PFSK-1 (cell line): Measurements from ENCODE around the gene B3GAT1.

Source experiments
- FOXP2 ChIP-seq: optimal IDR thresholded peaks from 2 replicates; pipeline ENCODE3; 2011; ENCODE audit warnings: borderline replicate concordance, control low read depth, inconsistent platforms; ENCODE audit not compliant: insufficient read depth; ENCODE audit errors: extremely low read length, extremely low read depth
- POLR2AphosphoS5 ChIP-seq: IDR thresholded peaks from 2 replicates; pipeline ENCODE4 v1.6.1; 2012; ENCODE audit warnings: low read depth, mild to moderate bottlenecking, control low read depth, low read length, moderate library complexity
- SIN3A ChIP-seq: IDR thresholded peaks from 2 replicates; pipeline ENCODE4 v1.6.1; 2012; ENCODE audit warnings: mild to moderate bottlenecking, low read length, moderate library complexity, borderline replicate concordance; ENCODE audit not compliant: insufficient read depth
- TAF1 ChIP-seq: IDR thresholded peaks from 2 replicates; pipeline ENCODE4 v1.6.1; 2012; ENCODE audit warnings: low read length, control low read depth, borderline replicate concordance; ENCODE audit not compliant: insufficient read depth
- TF ChIP-seq, protein P1 (sequence below), 2 experiments: IDR thresholded peaks; 2 replicates each; pipeline versions ENCODE4 v1.6.1 to v1.8.0; 2011 to 2012; ENCODE audit warnings: low read depth in 2 of 2, low read length in 2 of 2, control low read depth in 1 of 2, inconsistent platforms in 1 of 2, mild to moderate bottlenecking in 1 of 2, moderate library complexity in 1 of 2; ENCODE audit not compliant: insufficient read depth in 1 of 2

DNA sequence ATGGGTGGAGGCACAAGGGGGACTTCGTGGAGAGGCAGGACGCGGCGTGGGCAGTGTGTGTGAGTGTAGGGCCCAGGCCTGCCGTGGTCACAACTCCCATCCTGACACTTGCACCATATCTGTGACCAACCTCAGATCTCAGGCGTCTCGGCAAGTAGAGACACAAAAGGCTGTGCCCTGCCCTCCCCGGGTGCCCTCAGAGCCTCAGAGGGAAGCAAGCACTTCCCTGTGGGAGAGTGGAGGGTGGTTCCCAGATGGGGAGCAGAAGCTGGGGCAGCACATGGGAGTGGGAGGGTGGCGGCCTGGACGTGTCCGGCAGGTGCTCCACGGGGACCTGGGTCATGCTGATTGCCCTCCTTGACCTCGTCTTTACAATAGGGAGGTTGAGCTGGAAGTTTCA, 20.4 kb downstream of the B3GAT1 start:
- no peak for TF ChIP-seq POLR2AphosphoS5
- no peak for TF ChIP-seq TAF1
- TF ChIP-seq, protein P1, sequence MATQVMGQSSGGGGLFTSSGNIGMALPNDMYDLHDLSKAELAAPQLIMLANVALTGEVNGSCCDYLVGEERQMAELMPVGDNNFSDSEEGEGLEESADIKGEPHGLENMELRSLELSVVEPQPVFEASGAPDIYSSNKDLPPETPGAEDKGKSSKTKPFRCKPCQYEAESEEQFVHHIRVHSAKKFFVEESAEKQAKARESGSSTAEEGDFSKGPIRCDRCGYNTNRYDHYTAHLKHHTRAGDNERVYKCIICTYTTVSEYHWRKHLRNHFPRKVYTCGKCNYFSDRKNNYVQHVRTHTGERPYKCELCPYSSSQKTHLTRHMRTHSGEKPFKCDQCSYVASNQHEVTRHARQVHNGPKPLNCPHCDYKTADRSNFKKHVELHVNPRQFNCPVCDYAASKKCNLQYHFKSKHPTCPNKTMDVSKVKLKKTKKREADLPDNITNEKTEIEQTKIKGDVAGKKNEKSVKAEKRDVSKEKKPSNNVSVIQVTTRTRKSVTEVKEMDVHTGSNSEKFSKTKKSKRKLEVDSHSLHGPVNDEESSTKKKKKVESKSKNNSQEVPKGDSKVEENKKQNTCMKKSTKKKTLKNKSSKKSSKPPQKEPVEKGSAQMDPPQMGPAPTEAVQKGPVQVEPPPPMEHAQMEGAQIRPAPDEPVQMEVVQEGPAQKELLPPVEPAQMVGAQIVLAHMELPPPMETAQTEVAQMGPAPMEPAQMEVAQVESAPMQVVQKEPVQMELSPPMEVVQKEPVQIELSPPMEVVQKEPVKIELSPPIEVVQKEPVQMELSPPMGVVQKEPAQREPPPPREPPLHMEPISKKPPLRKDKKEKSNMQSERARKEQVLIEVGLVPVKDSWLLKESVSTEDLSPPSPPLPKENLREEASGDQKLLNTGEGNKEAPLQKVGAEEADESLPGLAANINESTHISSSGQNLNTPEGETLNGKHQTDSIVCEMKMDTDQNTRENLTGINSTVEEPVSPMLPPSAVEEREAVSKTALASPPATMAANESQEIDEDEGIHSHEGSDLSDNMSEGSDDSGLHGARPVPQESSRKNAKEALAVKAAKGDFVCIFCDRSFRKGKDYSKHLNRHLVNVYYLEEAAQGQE (IDR thresholded peaks at IDR 0.05; ENCODE audit: insufficient read depth in 1 of 2, low read depth in 2 of 2, low read length in 2 of 2): no peak
- TF ChIP-seq FOXP2: no peak
- TF ChIP-seq SIN3A: no peak
